ENCODE data around the gene PBX3.

Gene PBX3

GRCh38 chr9:126002476-126003350 is 255.5 kb downstream of the PBX3 start:
- Histone ChIP-seq H3K36me3 (ENCODE audit: insufficient read depth, low read length) (no peaks in the 10 kb centered on the region), H3K4me3 (ENCODE audit: low read length, poor library complexity, severe bottlenecking) (no peak overlapping the region), H3K9me2 (replicated peaks; ENCODE audit: low read depth, low read length) (no peaks in the 10 kb centered on the region), H3K9ac (ENCODE audit: low read depth, low read length, poor library complexity, severe bottlenecking) (no peak overlapping the region), H4K20me1 (ENCODE audit: insufficient read depth, low read length, poor library complexity, severe bottlenecking) (no peaks in the 10 kb centered on the region), H3K9me3 (ENCODE audit: insufficient read depth, low read depth, low read length) (peaks cover under 1% of the 10 kb centered on the region; the same call in 1 of the 2 replicates), H3K27me3 (ENCODE audit: insufficient read depth, low read length, poor library complexity, severe bottlenecking) (no peaks in the 10 kb centered on the region), H3F3A (ENCODE audit: low read depth) (no peaks in the 10 kb centered on the region), H3K4me2 (ENCODE audit: low read depth, low read length, poor library complexity, severe bottlenecking) (no peak overlapping the region), H3K79me2 (ENCODE audit: insufficient read depth, low read length) (no peaks in the 10 kb centered on the region), H2AFZ (ENCODE audit: low read length) (no peak overlapping the region), H3K4me1 (ENCODE audit: insufficient read depth, low read length, poor library complexity, severe bottlenecking) (no peaks in the 10 kb centered on the region)
- no peak for TF ChIP-seq CTCF (conservative IDR thresholded peaks at IDR 0.05; ENCODE audit: low read length)
- TF ChIP-seq EZH2phosphoT487 (IDR thresholded peaks at IDR 0.05; ENCODE audit: borderline replicate concordance) = no peak

- H3K79me2 ChIP-seq (ENCODE audit: insufficient read depth, low read length) = no peaks in the 10 kb centered on the region
- H3K4me2 ChIP-seq (ENCODE audit: low read depth, low read length, poor library complexity, severe bottlenecking) = no peak overlapping the region
- H3F3A ChIP-seq (ENCODE audit: low read depth) = no peaks in the 10 kb centered on the region
- no peak overlapping the region for H2AFZ ChIP-seq (ENCODE audit: low read length)
- peaks cover 10% of the 10 kb centered on the region for H3K9me3 ChIP-seq (ENCODE audit: insufficient read depth, low read depth, low read length)
- no peaks in the 10 kb centered on the region for H4K20me1 ChIP-seq (ENCODE audit: insufficient read depth, low read length, poor library complexity, severe bottlenecking)
- H3K9me2 ChIP-seq (replicated peaks; ENCODE audit: low read depth, low read length) = no peaks in the 10 kb centered on the region
- H3K9ac ChIP-seq (ENCODE audit: low read depth, low read length, poor library complexity, severe bottlenecking) = no peak overlapping the region
- no peak overlapping the region for H3K4me3 ChIP-seq (ENCODE audit: low read length, poor library complexity, severe bottlenecking)
- H3K4me1 ChIP-seq (ENCODE audit: insufficient read depth, low read length, poor library complexity, severe bottlenecking) = no peaks in the 10 kb centered on the region
- no peaks in the 10 kb centered on the region for H3K36me3 ChIP-seq (ENCODE audit: insufficient read depth, low read length)
- H3K27me3 ChIP-seq (ENCODE audit: insufficient read depth, low read length, poor library complexity, severe bottlenecking) = no peaks in the 10 kb centered on the region
- TF ChIP-seq CTCF (conservative IDR thresholded peaks at IDR 0.05; ENCODE audit: low read length) = peak; percentile 57
- TF ChIP-seq EZH2phosphoT487 (IDR thresholded peaks at IDR 0.05; ENCODE audit: borderline replicate concordance) = no peak
Measured at GRCh38 chr9:126009047-126009446, 261.9 kb downstream of the PBX3 start.

- H3K4me2 ChIP-seq (ENCODE audit: low read depth, low read length, poor library complexity, severe bottlenecking) = no peak overlapping the region
- no peaks in the 10 kb centered on the region for H3K36me3 ChIP-seq (ENCODE audit: insufficient read depth, low read length)
- no peaks in the 10 kb centered on the region for H3K4me1 ChIP-seq (ENCODE audit: insufficient read depth, low read length, poor library complexity, severe bottlenecking)
- H3K9ac ChIP-seq (ENCODE audit: low read depth, low read length, poor library complexity, severe bottlenecking) = no peak overlapping the region
- H3K4me3 ChIP-seq (ENCODE audit: low read length, poor library complexity, severe bottlenecking) = no peak overlapping the region
- H3K79me2 ChIP-seq (ENCODE audit: insufficient read depth, low read length) = no peaks in the 10 kb centered on the region
- no peaks in the 10 kb centered on the region for H4K20me1 ChIP-seq (ENCODE audit: insufficient read depth, low read length, poor library complexity, severe bottlenecking)
- H3K27me3 ChIP-seq (ENCODE audit: insufficient read depth, low read length, poor library complexity, severe bottlenecking) = no peaks in the 10 kb centered on the region
- TF ChIP-seq EZH2phosphoT487 (IDR thresholded peaks at IDR 0.05; ENCODE audit: borderline replicate concordance) = no peak
- TF ChIP-seq CTCF (conservative IDR thresholded peaks at IDR 0.05; ENCODE audit: low read length) = no peak
- no peaks in the 10 kb centered on the region for H3K9me3 ChIP-seq (ENCODE audit: insufficient read depth, low read depth, low read length)
- no peaks in the 10 kb centered on the region for H3K9me2 ChIP-seq (replicated peaks; ENCODE audit: low read depth, low read length)
- no peaks in the 10 kb centered on the region for H3F3A ChIP-seq (ENCODE audit: low read depth)
- no peak overlapping the region for H2AFZ ChIP-seq (ENCODE audit: low read length)
Measured at GRCh38 chr9:126014726-126015125, 267.6 kb downstream of the PBX3 start.
